Body of pancreas (tissue), 4 donors: ENCODE measurements around the gene MLLT11.

ENCODE experiments used
- CTCF ChIP-seq, 7 experiments: fragments of 450-650 bp in 4 of 7; fragments of 200-600 bp in 3 of 7; sonication (generic) in 3 of 7; IDR thresholded peaks; one replicate each; pipeline ENCODE4 v1.5.1; 2016 to 2019; ENCODE audit warnings: antibody characterized with exemption in 7 of 7
- POLR2A ChIP-seq, 3 donors: fragments of 450-650 bp; IDR thresholded peaks; one replicate each; pipeline ENCODE4 v1.6.1; 2016; ENCODE audit warnings: antibody characterized with exemption in 3 of 3, mild to moderate bottlenecking in 2 of 3

- TF ChIP-seq CTCF (IDR thresholded peaks at IDR 0.05) (peak; percentile 85 to 93 (median 91)), POLR2A (IDR thresholded peaks at IDR 0.05) (peak; percentile 61 to 90 (median 83))
Observed at GRCh38 chr1:151070474-151071276, 10.5 kb downstream of the MLLT11 start, which contains the start of gene GABPB2.
